AML-193 (cell line): Measurements from ENCODE around the gene KLHL41.
"Not testable (repeated sequence)": the region's sequence is repeated elsewhere in the genome, so short reads cannot be mapped to it uniquely, and the experiment has no call there.

ENCODE experiments used
- DNase-seq, 2 experiments: peaks; one replicate each; lab custom pipeline; 2025; lab: John Stamatoyannopoulos, UW

The KLHL41 gene

GRCh38 chr2:169510496-169510895, 994 bp downstream of the KLHL41 start:
- no peak for DNase-seq

- DNase-seq: no peak
These were observed 2.3 kb downstream of the KLHL41 start for GRCh38 chr2:169511818-169512217.

GRCh38 chr2:169512525-169512924, 3.0 kb downstream of the KLHL41 start:
- no peak for DNase-seq

- no peak for DNase-seq
These were observed 3.6 kb downstream of the KLHL41 start for GRCh38 chr2:169513094-169513493.

GRCh38 chr2:169513926-169514325, 4.4 kb downstream of the KLHL41 start:
- no peak for DNase-seq

- DNase-seq: not testable (repeated sequence)
These were observed 5.3 kb downstream of the KLHL41 start for GRCh38 chr2:169514758-169515157.

GRCh38 chr2:169516488-169516995, 7.0 kb downstream of the KLHL41 start:
- not testable (repeated sequence) for DNase-seq

- DNase-seq: no peak
These were observed 11.4 kb downstream of the KLHL41 start for GRCh38 chr2:169520896-169521295.

GRCh38 chr2:169523681-169524080, 14.2 kb downstream of the KLHL41 start:
- no peak for DNase-seq

- no peak for DNase-seq
These were observed 15.9 kb downstream of the KLHL41 start for GRCh38 chr2:169525434-169525833.

GRCh38 chr2:169526451-169526850, 16.9 kb downstream of the KLHL41 start:
- no peak for DNase-seq

GRCh38 chr2:169528271-169528701, 18.8 kb downstream of the KLHL41 start:
- peak; percentile 55 to 61 for DNase-seq

- DNase-seq: not testable (repeated sequence)
These were observed 30.0 kb downstream of the KLHL41 start for GRCh38 chr2:169539460-169539859.

GRCh38 chr2:169540146-169540545, 30.6 kb downstream of the KLHL41 start:
- DNase-seq: no peak

- no peak for DNase-seq
These were observed 32.9 kb downstream of the KLHL41 start for GRCh38 chr2:169542433-169542832.

GRCh38 chr2:169546756-169547155, 37.3 kb downstream of the KLHL41 start:
- no peak for DNase-seq

- peak in 1 of 2 experiments; percentile 7 for DNase-seq
These were observed 51.9 kb downstream of the KLHL41 start for GRCh38 chr2:169561364-169561763.

- DNase-seq: not testable (repeated sequence)
These were observed 52.6 kb downstream of the KLHL41 start for GRCh38 chr2:169562084-169562483.

- DNase-seq: peak in 1 of 2 experiments; percentile 8
These were observed 53.0 kb downstream of the KLHL41 start for GRCh38 chr2:169562519-169562918.

GRCh38 chr2:169565686-169566085, 56.2 kb downstream of the KLHL41 start:
- DNase-seq: no peak

- no peak for DNase-seq
These were observed 60.4 kb downstream of the KLHL41 start for GRCh38 chr2:169569948-169570347.

GRCh38 chr2:169570752-169571151, 61.2 kb downstream of the KLHL41 start:
- DNase-seq: not testable (repeated sequence)

GRCh38 chr2:169571571-169571970, 62.1 kb downstream of the KLHL41 start:
- no peak for DNase-seq

- no peak for DNase-seq
These were observed 62.7 kb downstream of the KLHL41 start for GRCh38 chr2:169572189-169572588.

GRCh38 chr2:169572821-169573159, 63.3 kb downstream of the KLHL41 start:
- DNase-seq: no peak
